NCI-H1930 (cell line): Measurements from ENCODE around the gene C1QTNF1.
"Not testable (repeated sequence)": the region's sequence is repeated elsewhere in the genome, so short reads cannot be mapped to it uniquely, and the experiment has no call there.

ENCODE experiments used
- DNase-seq, 2 experiments: peaks; one replicate each; lab custom pipeline; 2025; lab: John Stamatoyannopoulos, UW

The C1QTNF1 gene

DNA sequence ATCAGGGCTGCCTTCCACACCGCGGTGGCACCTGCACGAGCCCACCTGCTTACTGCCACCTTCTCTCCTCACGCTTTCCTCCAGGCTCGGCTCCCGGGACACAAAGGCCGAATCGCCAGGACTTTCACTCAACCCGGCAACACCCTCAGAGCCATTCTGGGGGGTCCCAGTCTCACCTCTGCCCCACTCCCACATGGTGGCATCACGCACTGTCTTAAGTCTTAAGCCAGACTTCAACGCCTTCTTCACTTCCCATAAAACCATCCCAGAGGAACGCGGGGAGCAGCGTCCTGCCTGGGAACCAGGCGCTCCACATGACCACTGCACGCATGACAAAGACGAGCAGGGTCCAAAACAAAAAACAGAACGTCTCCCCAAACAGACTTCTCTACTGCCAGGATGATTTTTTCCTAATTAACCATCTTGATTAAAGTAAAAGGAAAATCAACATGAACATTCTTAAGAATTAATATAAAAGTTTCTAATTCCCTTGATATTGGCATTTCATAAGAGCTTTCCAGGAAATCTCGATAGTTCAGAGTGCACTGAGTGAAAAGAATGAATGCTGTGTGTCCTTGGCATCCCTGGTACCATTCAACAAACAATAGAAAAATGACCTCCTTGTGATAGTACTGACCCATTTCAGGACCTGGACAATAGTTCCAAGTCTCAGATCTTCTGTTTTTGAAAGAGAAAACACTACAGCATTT is 17.0 kb upstream of the C1QTNF1 start:
- DNase-seq, result no peak

DNA sequence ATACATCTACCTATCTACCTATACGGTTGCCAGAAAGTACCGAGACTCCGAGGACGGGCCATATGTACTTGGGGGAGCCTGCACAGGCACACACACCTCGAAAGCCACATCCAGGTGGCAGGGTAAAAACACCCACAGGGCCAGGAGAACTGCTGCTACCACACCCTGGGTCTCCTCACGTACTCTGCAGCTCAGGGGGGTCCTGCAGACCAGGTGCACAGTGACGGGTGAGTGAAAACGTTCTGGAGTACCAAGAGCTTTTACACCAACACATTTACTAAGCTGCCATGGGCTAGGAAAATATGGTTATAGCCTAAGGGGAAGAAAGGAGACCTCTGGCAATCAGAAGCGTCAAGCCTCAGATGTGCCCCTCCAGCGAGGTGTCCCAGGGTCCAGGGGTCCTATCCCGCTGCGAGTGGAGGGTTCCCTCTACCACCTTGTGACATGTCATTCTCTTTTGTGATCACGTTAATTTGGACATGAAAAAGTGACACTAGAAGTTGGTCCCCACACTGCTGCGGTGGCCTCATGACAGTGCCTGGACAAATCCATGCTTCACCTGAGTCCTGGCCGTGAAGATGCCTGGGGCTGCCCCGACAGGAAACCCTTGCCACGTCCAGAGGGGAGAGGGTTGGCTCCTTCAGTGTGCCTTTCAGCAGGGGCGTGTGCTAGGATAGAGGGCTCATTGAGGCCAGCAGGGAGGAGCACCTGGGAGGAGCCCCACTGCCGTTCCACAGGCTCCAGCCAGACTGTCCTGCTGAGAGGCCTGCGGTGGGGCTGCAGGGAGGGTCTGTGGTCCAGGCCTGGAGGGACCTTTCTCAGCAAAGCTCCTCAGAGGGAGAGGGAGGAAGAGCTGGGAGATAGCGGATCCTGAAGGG is 16.2 kb upstream of the C1QTNF1 start:
- DNase-seq, result no peak

DNA sequence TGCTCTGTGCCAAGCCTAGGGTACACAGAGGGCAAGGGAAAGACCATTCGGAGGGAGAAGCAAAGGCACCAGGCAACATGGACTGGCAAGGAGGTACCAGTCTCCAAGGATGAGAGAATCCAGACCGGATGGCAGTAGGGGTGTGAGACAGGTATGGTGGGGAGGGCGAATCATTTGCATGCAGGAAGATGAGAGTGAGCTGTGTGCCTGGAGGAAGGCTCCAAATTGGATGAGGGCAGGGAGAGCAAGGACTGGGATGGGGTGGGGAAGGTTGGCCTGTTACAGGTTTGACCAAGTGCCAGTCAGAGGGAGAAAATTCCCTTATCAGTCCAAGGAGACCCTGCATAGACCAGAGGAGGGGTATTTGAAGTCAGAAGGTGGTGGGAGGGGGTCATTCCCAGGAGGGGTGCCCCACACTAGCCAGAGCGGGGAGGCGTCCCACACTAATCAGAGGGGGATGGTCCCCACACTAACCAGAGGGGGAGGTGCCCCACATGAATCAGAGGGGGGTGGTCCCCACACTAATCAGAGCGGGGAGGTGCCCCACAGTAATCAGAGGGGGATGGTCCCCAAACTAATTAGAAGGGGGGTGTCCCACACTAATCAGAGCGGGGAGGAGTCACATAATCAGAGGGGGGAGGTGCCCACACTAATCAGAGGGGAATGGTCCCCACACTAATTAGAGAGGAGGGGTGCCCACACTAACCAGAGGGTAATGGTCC is 15.1 kb upstream of the C1QTNF1 start:
- DNase-seq, result no peak

DNA sequence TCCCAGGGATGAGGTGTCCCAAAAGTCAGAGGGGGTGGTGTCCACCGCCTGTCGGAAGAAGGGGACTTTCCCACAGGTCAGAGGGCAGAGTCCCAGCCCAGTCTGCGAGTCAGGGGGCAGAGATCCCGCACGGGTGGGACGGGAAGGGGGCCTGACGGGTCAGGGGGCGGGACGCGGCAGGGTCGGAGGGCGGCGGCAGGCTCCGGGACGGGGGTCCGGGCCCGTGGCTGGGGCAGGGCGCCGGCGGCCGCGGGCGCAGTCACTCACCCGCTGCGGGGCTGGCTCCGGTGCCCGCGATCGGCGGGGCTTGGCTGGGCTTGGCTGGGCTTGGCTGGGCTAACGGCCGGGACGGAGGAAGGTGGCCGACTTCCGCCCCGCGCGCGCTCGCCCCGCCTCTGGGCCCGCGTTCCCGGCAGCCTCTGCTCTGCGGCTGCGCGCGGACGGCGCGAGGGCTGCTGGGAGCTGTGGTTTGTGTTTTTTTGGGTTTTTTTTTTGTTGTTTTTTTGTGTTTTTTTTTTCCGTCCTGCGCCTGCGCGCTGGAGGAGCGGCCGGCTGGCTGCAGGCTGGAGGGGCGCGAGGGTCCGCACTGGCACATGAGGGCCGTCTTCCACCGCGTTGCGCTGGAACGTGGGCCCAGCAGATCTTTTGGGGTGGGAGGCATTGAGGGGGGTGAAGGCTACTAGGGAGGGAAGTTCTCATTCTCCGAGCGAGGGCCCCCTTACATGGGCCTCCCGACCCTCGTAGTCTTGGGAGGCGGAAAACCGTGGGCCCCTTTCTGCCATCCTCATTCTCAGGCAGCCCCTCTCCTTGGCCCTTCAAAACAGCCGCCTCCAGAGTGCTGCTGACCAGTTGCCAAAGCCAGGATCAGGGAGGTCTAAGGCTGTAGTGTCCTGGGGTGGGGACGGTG is 14.3 kb upstream of the C1QTNF1 start, which contains the start of gene CANT1:
CANT1 (minus strand) TSS at position 368 of the 907 bp plus-strand sequence. CDS start 12,142 bp downstream, outside the sequence.
- peak; percentile 64 to 81 for DNase-seq

DNA sequence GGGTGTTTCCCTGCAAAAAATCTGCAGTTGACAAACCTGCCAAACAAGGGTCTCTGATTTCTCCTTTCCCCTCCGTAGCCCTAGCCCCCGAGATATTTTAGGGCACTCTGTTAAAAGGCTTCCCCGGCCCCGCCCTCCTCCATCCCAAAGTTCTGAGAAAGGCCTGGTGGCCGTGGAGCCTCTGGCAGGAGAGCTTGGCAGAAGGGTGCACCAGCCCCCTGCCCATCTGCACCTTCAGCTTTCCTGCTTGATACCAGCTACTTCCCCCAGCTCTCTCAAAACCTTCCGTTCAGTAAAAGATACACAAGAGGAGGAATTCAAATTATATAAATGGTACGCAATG is 13.7 kb upstream of the C1QTNF1 start:
- DNase-seq, result no peak

DNA sequence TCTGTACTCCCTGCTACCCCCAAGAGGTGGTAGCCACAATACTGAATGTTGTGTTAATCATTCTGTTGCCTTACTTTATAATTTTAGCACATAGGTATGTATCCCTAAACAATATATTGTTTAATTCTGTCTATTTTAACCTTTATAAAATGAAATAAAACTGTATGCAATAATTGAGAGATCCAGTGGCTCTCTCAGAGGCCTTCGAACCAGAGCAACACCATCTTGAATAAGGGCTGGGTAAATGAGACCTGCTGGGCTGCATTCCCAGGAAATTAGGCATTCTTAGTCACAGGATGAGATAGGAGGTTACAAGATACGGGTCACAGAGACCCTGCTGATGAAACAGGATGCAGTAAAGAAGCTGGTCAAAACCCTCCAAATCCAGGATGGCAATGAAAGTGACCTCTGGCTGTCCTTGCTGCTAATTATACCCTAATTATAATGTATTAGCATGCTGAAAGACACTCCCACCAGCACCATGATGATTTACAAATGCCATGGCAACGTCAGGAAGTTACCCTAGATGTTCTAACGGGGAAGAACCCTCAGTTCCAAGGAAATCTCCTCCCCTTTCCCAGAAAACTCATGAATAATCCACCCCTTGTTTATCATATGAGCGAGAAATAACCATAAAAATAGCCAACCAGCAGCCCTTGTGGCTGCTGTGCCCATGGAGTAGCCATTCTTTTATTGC is 12.4 kb upstream of the C1QTNF1 start:
- DNase-seq, result no peak

DNA sequence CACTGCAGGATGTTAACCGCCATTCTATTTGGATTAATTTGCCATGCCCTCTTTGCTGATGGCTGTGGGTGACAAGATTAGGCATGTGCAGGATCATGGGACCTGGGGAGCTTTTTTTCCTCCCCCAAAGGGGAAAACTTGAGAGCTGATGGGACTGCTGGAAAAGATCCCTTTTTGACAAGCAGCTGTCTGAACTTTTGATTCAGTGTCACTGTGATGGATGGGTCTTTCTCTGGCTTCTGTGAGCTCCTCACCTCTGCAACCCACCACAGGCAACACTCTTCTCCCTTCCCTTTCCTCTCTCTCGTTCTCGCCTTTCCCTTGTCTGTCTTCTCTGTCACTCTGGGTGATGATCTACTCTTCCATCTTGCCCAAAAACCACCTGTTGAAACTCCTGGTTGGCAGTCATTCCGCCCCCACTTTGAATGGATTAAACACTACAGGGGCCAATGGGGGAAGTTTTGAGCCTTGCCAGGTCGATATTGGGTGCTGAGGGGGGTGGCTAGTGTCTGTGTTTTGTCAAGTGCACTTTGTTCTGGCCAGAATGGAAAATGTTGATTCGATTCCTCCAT is 11.3 kb upstream of the C1QTNF1 start:
- no peak for DNase-seq

DNA sequence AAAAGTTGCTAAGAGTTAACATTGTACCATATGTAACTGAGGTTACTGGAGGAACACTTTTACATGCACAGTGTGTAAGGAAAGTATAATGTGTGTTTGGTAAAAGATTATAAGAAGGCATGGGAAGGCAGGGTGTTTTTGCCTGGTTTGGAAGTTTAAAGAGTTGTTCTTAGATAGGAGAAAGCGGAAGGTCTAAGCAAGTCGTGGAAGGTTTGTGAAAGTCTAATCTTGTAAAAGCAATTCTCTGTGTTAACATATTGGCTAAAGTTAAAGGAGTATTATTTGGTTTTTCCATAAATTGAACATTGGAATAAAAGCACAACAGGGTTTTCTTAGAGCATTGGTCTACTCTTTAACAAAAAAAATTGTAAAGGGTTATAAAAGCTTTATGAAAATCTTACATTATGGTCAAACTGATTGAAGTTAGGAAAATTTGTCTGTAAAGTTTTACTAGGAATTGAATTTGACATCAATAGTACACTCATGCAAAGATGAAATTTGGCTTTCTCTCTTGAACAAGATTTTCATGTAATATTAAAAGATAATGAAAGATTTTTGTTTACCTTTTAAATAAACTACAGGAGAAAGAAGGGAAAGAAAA is 9.7 kb upstream of the C1QTNF1 start:
- no peak for DNase-seq

DNA sequence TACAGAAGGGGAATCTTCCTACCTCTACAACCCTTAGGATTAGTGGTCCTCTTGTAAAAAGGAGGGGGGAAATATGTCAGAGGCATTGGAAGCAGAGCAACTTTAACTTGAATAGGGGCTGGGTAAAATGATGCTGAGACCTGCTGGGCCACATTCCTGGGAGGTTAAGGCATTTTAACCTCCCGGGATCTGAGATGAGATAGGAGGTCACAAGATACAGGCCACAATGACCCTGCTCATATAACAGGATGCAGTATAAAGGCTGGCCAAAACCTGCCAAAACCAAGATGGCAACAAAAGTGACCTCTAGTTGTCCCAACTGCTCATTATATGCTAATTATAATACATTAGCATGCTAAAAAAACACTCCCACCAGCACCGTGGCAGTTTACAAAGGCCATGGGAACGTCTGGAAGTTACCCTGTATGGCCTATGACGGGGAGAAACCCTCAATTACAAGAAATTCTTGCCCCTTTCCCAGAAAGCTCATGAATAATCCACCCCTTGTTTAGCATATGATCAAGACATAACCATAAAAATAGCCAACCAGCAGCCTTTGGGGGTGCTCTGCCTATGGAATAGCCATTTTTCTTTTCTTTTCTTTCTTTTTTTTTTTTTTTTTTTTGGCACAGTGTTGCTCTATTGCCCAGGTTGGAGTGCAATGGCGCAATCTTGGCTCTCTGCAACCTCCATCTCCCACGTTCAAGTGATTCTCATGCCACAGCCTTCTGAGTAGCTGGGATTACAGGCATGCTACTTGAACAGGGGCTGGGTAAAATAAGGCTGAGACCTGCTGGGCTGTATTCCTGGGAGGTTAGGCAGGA is 6.2 kb upstream of the C1QTNF1 start:
- no peak for DNase-seq

DNA sequence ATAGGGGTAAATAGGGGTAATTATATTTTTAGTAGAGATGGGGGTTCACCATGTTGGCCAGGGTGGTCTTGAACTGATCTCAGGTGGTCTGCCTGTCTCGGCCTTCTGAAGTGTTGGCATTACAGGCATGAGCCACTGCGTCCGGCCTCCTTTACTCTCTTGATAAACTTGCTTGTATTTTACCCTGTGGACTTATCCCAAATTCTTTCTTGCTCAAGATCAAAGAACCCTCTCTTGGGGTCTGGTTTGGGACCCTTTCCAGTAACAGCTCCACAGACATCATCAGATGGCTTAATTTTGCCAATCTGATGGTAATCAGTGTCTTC is 5.6 kb upstream of the C1QTNF1 start:
- no peak for DNase-seq

DNA sequence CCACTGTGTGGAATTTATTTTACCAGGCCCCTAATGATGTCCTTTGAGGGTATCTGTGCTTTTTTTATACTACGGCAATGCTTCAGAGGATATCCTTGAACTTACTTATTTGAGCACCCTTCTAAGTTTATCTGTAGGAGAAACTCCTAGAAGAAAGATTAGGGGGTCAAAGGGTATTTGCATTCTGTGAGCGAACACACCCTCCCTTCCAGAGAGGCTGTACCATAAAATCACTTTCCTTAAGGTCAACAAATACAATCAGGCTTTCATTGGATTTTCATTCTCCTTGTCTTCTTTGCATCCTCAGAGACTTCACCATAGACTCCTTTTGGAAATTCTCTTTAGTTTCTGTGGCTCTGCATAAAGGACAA is 4.7 kb upstream of the C1QTNF1 start:
- no peak for DNase-seq

DNA sequence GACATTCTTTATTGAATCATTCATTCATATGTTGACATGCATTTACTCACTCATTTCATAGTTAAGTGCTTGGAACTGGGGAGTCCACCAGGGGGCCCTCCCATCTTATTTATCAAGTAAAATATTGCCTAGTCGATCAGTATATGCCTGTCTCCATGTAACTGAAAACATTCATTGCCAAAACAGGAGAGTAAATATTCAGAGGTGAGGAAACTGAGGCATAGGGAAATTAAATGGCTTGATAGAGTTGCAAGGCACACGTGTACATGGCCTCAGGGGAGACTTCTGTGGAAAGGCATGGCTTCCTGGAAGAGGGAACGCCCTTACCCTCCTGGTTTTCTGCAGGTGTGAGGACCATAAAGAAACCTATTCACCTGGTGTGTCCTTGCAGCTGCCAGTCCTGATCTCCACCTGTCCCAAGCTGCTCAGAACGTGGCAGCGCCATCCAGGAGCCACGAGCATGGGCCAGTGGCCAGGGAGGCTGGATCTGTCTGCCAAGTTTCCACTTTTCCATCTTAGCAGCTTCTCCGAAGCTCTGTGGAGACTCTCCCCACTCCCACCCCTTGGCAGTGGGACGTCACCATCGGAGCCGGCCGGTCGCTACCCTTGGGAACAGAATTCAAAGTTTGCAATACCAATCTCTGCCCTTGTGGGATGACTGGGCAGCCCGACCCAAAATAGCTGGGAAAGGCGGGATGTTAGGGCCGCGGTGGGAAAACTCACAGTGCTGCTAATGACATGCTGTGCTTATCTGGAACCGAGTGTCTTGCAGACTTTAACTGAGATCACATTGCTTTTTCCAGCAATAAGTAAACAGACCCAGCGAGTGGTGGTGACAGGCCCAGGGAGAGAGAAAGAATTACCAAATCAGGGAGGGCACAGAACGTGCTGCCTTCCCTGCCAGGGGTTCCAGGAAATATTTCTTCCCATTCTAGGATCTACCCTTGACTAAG is 4.1 kb upstream of the C1QTNF1 start:
- no peak for DNase-seq

DNA sequence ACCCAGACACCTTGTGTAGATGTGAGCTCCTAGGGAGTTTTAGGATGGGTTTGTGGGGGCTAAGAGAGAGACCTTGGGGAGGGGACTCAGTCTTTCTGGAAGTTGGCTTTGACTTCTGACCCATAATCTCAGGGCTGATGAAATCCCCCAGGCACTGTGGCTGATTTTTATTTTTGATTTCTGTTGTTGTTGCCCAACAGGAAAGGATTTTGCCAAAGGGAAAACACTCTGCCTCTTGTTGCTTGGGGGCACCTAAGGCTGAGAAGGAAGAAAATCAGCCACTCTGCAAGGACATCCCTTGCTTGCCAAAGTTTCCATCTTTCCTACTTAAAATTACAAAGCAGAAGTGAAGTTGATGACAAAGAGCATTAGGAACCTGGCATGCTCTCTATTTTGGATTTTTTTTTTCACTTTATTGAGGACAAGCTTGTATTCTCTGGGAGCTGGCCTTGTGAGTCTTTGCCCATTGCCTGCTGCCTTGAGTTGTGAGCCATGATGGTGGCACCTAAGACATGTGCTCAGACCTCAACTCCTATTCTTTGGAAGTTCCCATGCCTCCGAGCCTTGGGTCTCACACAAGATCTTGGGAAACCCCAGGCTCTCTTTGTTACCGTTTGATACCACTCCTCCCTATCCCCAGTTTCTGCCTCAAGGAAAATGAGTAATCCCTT is 3.2 kb upstream of the C1QTNF1 start:
- no peak for DNase-seq

DNA sequence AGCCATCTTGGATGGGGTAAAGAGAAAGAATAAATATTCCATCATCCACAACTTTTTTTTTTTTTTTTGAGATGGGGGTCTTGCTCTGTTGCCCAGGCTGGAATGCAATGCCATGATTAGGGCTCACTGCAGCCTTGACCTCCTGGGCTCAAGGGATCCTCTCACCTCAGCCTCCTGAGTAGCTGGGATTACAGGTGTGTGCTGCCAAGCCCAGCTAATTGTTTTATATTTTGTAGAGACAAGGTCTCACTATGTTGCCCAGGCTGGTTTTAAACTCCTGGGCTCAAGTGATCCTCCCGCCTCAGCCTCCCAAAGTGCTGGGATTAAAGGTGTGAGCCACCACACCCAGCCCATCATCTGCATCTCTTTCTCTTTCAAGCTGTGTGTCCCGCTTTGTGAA is 2.0 kb upstream of the C1QTNF1 start:
- DNase-seq, result not testable (repeated sequence)

DNA sequence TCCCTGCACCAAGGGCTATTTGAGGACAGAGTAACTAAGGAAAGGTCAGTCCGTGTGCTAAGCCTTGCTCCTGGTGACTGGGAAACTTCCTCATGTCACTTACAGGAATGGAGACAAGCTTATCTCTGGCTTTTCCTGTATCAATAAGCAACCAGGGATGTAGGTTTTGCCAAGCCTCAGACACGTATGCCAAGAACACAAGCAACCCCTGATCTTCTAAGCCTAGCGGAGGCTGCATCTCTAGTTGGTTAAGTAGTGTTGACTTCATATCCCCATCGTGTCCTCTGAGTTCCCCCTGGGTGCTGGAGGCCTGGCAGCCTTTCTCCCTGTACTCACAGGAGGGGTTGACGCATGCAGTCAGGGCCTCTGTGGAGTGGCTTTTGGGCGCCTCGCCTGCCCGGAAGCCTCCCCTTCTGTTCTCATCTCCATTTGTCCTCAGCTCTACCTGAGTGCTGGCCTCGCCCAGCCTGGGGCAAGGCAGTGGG is 1.4 kb upstream of the C1QTNF1 start:
- no peak for DNase-seq

DNA sequence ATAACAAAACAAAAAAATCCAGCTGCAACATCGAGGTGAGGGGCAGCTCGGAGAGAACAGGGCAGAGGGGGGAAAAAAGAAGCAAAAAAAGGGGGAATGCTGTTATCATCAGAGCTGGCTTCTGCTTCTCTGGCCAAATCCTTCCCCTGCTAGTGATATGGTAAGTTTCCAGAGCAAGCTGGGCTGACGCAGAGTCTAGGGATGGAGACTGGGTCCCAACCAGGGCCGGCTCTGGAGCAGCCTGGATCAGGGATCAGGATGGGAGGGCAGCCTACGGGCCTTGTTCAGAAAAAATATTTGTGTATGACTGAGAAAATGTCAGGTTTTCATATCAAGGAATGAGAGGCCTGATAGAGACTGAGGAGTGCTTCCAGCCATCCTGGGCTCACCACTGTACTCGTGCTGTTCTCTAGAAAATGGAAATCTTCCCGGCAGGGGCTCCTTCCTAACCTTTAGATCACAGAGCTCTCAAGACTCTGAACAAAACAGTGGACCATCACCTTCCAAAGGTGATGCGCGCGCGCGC is 726 bp upstream of the C1QTNF1 start:
- DNase-seq, result no peak
